SK-N-MC (cell line): ENCODE data around the gene OTX1.

Source experiments
- EZH2 ChIP-seq: fragments of 200-600 bp; sonication (generic); IDR thresholded peaks from one replicate; pipeline ENCODE4 v1.6.1; 2017; ENCODE audit warnings: antibody characterized with exemption
- FOXP2 ChIP-seq: optimal IDR thresholded peaks from 2 replicates; pipeline ENCODE3; 2011; ENCODE audit warnings: mild to moderate bottlenecking, moderate library complexity; ENCODE audit not compliant: insufficient read depth; ENCODE audit errors: extremely low read length, control extremely low read depth
- POLR2AphosphoS5 ChIP-seq: IDR thresholded peaks from 2 replicates; pipeline ENCODE4 v1.6.1; 2012; ENCODE audit warnings: mild to moderate bottlenecking, low read depth, low read length, borderline replicate concordance

DNA sequence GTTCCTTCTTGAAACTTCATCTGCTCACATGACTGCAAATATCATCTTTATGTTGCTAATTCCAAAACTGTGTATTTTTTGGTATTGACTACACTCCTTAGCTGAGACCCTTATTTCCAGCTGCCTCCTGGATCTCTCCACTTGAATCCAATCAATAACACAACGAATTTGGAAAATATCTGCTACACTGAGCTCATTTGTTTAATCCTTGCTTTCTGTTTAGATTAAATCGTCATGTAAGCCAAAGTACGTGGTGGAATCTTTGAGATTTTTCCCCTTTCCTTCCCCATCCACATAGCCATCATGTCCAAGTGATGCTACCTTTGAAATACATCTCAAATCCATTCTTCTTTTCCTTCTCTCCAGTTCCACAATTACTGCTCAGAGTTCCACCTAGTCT, 15.6 kb downstream of the OTX1 start:
- no peak for TF ChIP-seq EZH2
- no peak for TF ChIP-seq POLR2AphosphoS5
- no peak for TF ChIP-seq FOXP2
